COR-L47 (cell line): Measurements from ENCODE around the gene DNAJC1.
"Not testable (repeated sequence)": the region's sequence is repeated elsewhere in the genome, so short reads cannot be mapped to it uniquely, and the experiment has no call there.

Experiments used
- DNase-seq: peaks from one replicate; lab custom pipeline; 2025; lab: John Stamatoyannopoulos, UW

DNAJC1 gene

DNA sequence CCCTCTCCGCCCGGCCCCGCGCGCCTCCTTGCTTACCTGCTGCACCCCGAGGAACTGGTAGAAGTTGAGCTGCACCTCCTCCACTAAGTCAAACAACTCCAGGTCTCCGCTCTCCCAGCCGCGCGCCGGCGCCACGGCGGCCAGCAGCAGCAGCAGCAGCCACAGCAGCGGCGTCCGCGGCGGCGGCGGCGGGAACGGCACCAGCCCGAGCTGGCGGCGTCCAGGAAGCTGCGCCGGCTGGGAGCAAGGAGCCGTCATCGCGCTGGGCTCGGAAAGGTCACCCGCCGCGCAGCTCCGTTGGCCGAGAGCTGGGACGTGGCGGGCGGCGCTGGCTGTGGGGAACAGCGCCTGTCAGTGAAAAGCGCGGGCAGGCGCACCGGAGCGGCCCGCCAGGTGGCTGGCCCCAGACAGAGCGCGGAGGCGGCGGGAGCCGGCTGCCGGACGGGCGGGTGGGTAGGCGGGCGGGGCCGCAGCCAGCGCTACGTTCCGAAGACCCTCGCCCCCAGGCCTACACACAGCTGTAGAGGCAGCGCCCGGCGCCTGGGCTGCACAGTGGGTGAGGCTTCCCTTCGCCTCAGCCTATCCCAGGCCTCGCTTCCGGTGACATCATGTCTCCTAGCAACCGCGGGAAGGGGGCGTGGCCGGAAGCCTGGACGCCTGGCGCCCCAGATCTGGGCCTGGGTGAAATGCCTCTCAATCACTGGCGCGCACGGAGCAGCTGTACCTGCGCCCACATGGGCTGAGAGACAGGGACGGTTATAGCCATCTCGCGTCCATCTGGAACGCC, at the start of gene DNAJC1:
Gene DNAJC1 (minus strand): TSS at position 554 of the 787 bp plus-strand sequence. CDS start 296 bp downstream, at position 258.
- DNase-seq = peak; percentile 90

DNA sequence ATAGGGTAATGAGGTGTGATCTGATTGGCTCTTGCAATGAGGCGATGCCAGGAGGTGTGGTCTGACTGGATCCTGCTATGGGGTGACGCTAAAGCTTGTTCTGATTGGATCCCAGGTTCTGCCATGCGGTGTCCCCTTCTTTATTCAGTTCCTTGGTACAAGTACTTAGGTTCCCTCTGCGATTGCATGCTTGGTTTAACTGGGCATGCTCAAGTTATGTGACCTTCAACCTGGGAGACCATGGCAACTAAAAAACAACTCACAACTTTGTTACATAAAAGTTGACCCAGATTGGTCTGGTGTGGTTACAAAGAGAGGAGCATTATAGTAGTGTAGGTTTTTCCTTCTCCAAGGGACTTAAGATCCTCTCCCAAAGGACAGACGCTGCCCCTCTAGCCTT, 49.5 kb upstream of the DNAJC1 start:
- no peak for DNase-seq

- DNase-seq = no peak
Measured at GRCh38 chr10:22049635-22050034, 46.1 kb upstream of the DNAJC1 start.

DNA sequence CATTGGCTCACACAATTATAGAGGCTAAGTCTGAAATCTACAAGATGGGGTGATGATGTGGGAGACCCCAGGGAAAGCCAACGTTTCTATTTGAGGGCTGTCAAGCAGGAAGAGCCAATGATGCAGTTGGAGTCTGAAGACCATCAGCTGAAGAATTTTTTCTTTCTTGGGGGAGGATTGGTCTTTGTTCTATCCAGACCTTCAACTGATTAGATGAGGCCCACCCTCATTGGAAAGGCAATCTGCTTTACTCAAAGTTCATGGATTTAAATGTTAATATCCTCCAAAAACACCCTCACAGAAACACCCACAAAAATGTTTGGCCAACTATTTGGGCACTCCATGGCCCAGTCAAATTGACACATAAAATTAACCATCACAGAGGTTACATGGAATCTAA, 44.3 kb upstream of the DNAJC1 start:
- DNase-seq = no peak

DNA sequence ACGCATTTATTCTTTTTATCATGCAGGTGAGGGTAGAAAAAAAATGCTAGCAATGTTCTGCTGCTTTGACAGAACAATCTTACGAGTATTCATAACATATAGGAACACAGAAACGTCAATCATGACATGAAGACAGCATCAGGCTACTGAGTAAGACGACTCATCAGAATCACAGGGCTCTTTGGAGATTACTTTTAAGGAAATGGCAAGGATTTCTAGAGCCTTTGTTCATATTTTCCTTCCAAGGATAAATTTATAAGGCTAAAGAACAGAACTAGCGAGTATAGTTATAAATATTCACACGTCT, 39.8 kb upstream of the DNAJC1 start:
- no peak for DNase-seq

- DNase-seq = no peak
Measured at GRCh38 chr10:22042557-22043326, 39.2 kb upstream of the DNAJC1 start.

- no peak for DNase-seq
Measured at GRCh38 chr10:22034333-22034732, 30.8 kb upstream of the DNAJC1 start.

- DNase-seq = not testable (repeated sequence)
Measured at GRCh38 chr10:22032268-22032667, 28.7 kb upstream of the DNAJC1 start.

GRCh38 chr10:22030421-22030820, 26.9 kb upstream of the DNAJC1 start:
- DNase-seq = no peak

GRCh38 chr10:22029445-22030236, 26.1 kb upstream of the DNAJC1 start:
- no peak for DNase-seq

DNA sequence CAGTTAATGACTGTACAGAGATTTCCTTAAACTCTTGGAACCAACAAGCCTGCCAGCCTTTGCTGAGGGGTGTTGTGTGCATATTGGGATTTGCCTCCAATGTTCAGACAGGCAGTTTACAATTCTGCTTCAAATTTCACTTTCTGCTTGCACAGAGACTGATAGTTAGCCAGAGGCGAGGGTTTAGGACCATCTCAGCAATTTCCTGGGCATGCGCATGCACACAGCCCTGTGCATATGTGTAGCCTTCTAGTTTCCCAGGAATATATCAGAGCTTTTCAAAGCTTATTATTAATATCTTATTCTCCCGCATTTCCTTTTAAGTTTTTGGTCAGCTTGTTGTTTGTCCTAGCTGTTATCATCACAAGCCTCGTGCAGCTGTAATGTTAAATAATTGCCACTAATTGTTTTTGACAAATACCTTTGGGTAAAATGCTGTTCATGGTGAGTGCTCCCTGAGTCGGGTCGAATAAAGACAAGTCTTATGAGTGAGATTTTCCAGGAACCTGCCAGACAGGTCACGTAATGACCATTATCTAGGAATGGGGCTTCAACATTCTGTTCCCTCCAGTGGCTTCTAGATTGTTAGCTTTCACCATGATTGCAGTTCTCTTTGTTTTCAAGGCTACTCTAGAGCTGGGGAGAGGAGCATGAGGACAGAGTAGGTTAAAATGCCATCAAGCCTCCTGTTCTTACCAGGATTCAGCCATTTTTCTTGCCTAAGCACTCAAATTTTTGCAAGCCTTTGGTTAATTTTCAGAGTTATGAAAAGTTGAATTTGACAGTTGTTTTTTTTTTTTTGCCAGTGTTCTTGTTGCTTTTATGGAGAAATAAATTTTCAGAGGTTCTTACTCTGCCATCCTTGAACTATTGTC, 24.1 kb upstream of the DNAJC1 start:
- no peak for DNase-seq

DNA sequence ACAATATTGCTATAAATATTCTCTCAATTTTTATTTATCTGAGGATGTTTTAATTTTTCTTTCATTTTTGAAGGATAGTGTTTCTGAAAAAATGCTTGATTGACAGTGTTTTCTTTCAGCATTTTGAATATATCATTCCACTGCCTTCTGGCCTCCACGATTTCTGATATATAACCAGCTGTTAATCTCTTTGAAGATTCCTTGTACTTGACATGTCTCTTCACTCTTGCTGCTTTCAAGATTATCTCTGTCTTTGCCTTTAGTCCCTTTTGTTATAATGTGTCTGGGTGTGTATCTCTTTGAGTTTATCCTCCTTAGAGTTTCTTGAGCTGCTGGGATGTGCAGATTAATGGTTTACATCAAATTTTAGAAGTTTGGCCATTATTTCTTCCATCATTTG, 22.8 kb upstream of the DNAJC1 start:
- DNase-seq = no peak

DNA sequence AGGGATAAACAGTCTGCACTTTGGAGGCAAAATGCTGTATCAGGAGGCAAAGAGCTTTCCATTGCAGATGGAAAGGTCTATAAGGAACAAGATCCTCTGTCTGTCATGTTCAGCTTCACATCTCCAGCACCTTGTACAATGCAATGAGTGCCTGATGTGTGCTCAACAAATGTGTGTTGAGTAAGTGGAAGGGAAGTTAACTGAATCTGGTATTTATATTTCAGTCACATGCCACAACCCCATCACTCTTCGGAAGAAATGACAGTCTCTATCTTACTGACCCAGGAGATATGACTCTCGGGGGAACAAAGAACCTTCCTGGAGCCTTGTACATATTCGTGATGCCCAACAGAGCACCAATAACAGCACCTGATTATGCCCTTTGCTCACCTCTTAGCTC, 20.0 kb upstream of the DNAJC1 start:
- DNase-seq = no peak

GRCh38 chr10:22022257-22023032, 18.9 kb upstream of the DNAJC1 start:
- DNase-seq = no peak

- DNase-seq = not testable (repeated sequence)
Measured at GRCh38 chr10:22021144-22021543, 17.6 kb upstream of the DNAJC1 start.

GRCh38 chr10:22017283-22018020, 13.9 kb upstream of the DNAJC1 start:
- DNase-seq = no peak

DNA sequence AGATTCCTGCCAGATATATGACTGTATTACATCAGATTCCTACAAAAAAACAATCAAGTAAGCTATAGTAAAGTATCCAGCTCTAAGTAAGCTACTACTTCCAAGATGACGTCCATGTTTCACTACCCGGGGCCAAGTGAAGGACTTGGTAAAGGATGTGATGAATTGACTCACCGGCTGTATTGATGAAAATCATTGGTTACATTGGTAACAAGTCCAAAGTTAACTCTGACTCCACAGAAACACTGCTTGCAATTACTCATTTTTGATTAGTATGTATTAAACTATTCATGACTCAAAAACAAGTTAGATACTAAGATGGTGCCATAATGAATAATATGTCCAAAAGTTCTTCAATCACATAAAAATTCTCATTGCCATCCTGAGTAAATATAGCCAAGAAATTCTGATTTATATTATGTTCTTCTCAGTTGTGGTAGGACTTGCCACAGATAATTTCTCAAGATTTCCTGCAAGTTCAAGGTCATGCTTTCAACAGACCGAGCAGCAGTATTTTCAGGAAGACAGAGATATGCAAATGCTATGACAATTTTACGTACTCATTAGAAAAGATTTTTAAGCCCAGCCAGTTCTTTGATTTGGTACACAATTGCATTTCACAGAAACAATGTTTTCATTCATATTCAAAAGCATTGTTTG, 12.6 kb upstream of the DNAJC1 start:
- no peak for DNase-seq

GRCh38 chr10:22010973-22011408, 7.5 kb upstream of the DNAJC1 start:
- DNase-seq = no peak

DNA sequence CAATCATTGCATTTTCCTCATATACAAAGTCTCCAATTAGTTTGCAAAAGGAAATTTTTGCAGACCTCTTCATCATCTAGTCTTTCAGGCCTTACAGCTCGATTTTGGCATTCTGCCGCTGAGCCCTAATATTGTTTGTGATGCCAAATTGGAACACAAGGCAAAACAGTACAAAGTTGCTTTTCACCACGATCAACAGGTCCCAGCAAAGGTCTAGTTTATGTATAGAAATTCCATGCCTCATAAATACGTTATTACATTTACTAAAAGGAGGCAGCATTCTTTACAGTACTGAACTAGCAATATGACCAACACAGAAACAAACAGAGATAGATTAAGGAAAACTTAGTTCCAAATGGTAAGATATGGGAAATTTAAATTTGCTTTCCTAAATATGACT, 7.0 kb upstream of the DNAJC1 start:
- no peak for DNase-seq
